HepG2 (cell line): Measurements from ENCODE around the gene TSC22D4. TPM values are rescaled to one million over a fixed set of nuclear protein-coding genes. Genes with fewer than 3 reads are reported as not detected.
A peak's percentile ranks its signal among the peaks of the same experiment; 100 is the strongest.

Experiments used
- AHDC1 ChIP-seq: sonication (generic); formaldehyde crosslinking; IDR thresholded peaks from 2 replicates; pipeline ENCODE4 v1.5.1; 2020; ENCODE audit warnings: mild to moderate bottlenecking, missing genetic modification reagents, borderline replicate concordance
- GATAD1 ChIP-seq: IDR thresholded peaks from 2 replicates; pipeline ENCODE4 v1.6.1; 2016; ENCODE audit warnings: missing genetic modification reagents, missing compliant biosample characterization
- GMEB1 ChIP-seq: sonication (generic); formaldehyde crosslinking; IDR thresholded peaks from 2 replicates; pipeline ENCODE4 v1.5.1; 2020; ENCODE audit warnings: missing genetic modification reagents, mild to moderate bottlenecking, borderline replicate concordance
- HOXD1 ChIP-seq: sonication (generic); formaldehyde crosslinking; IDR thresholded peaks from 2 replicates; pipeline ENCODE4 v1.5.0; 2020; ENCODE audit warnings: missing genetic modification reagents
- KDM2A ChIP-seq: sonication (generic); formaldehyde crosslinking; IDR thresholded peaks from 2 replicates; pipeline ENCODE4 v1.4.0; 2020; ENCODE audit warnings: low read depth, missing genetic modification reagents, borderline replicate concordance
- SMAD1 ChIP-seq: sonication (generic); formaldehyde crosslinking; IDR thresholded peaks from 2 replicates; pipeline ENCODE4 v1.4.0; 2020; ENCODE audit warnings: missing genetic modification reagents, low read depth, mild to moderate bottlenecking, borderline replicate concordance
- ZBTB40 ChIP-seq, 2 experiments: fragments of 450-650 bp in 1 of 2; sonication (generic) in 1 of 2; formaldehyde crosslinking in 1 of 2; IDR thresholded peaks; 2 replicates each; pipeline versions ENCODE4 v1.6.1 to v1.8.0; 2016 to 2022; ENCODE audit warnings: antibody characterized with exemption in 1 of 2, mild to moderate bottlenecking in 1 of 2, missing genetic modification reagents in 1 of 2
- ZKSCAN1 ChIP-seq: fragments of 150-350 bp; IDR thresholded peaks from 2 replicates; pipeline ENCODE4 v1.6.1; 2014; ENCODE audit warnings: low read length
- ZNF704 ChIP-seq: sonication (generic); formaldehyde crosslinking; IDR thresholded peaks from 2 replicates; pipeline ENCODE4 v1.8.1; 2023; ENCODE audit warnings: mild to moderate bottlenecking, inconsistent platforms, moderate library complexity, missing genetic modification reagents, borderline replicate concordance
- polyA plus RNA-seq, 8 experiments: library from polyadenylated mRNA; depleted of rRNA in 3 of 8; stranded (reverse) in 7 of 8; unstranded in 1 of 8; fragments of >200 nt; fragmentation: Illumina TruSeq in 4 of 8; extraction: Trizol in 4 of 8; gene quantifications; 2 replicates each; pipeline versions ENCODE4 v1.2.1 to v1.2.3, GENCODE V29; 2011 to 2016; ENCODE audit warnings: low read depth in 4 of 8, missing spikeins in 1 of 8, mixed read lengths in 1 of 8; ENCODE audit not compliant: insufficient read depth in 1 of 8
- total RNA-seq, 5 experiments: library from RNA; depleted of rRNA; stranded (reverse); fragments of >200 nt; fragmentation: Illumina TruSeq; extraction: Trizol; gene quantifications; 2 replicates each; pipeline ENCODE4 v1.2.3, GENCODE V29; 2016; ENCODE audit warnings: low read depth in 1 of 5

TSC22D4 gene
- total and polyA plus RNA-seq, 2 of the 13 experiments (the other 11 are each of a cell fraction or from before 2014, with no cell fraction given), result 7.7 to 8.7 TPM

GRCh38 chr7:100478958-100479660, at the start of gene TSC22D4 (continued):
- no peak for TF ChIP-seq ZBTB40 (IDR thresholded peaks at IDR 0.05)
- TF ChIP-seq ZBTB40 (CRISPR knock-in tag; IDR thresholded peaks at IDR 0.05), result no peak
- 0 out of 2 replicates have a peak, but pooled peaks have one; percentile 19 for TF ChIP-seq GATAD1 (CRISPR knock-in tag)
- TF ChIP-seq GMEB1 (CRISPR knock-in tag), result no peak; the same call in 1 of the 2 replicates
- no peak for TF ChIP-seq AHDC1 (CRISPR knock-in tag)
- 0 out of 2 replicates have a peak, but pooled peaks have one; percentile 15 for TF ChIP-seq ZNF704 (CRISPR knock-in tag)
- no peak; the same call in 1 of the 2 replicates for TF ChIP-seq KDM2A (CRISPR knock-in tag)
- peak; percentile 40; the same call in 1 of the 2 replicates for TF ChIP-seq HOXD1 (CRISPR knock-in tag)
- no peak for TF ChIP-seq ZKSCAN1
- TF ChIP-seq SMAD1, result no peak
